Thoracic aorta (tissue), 2 donors: ENCODE results near the gene PSMD10. TPM values are rescaled to one million over a fixed set of nuclear protein-coding genes. Genes with fewer than 3 reads are reported as not detected.

Experiments used
- ATAC-seq: fragments of 150-250 bp; one replicate; pipeline ENCODE4 v1.8.0; 2017; ENCODE audit warnings: low read depth; ENCODE audit not compliant: insufficient number of reproducible peaks, low FRiP score
- DNase-seq: peaks from one replicate; pipeline ENCODE4 v3.0.0-alpha.2; 2020; ENCODE audit warnings: low spot score
- H3K27ac ChIP-seq, 2 donors: fragments of 200-600 bp; sonication (generic); 1 replicate in 1 of 2; 2 replicates in 1 of 2; pipeline ENCODE4 v1.5.1; 2016; ENCODE audit warnings: mild to moderate bottlenecking in 2 of 2, moderate library complexity in 2 of 2
- H3K27me3 ChIP-seq: fragments of 200-600 bp; sonication (generic); replicated peaks from 2 replicates; pipeline ENCODE4 v1.6.0; 2016; ENCODE audit warnings: mild to moderate bottlenecking; ENCODE audit not compliant: insufficient read depth
- H3K36me3 ChIP-seq: fragments of 200-600 bp; sonication (generic); one replicate; pipeline ENCODE4 v1.5.1; 2016
- H3K4me1 ChIP-seq, 2 donors: fragments of 200-600 bp; sonication (generic); 1 replicate in 1 of 2; 2 replicates in 1 of 2; pipeline versions ENCODE4 v1.5.1 to v1.6.0; 2016; ENCODE audit warnings: low read depth in 2 of 2, mild to moderate bottlenecking in 1 of 2; ENCODE audit not compliant: control insufficient read depth in 1 of 2
- H3K4me3 ChIP-seq: fragments of 200-600 bp; sonication (generic); 2 replicates; pipeline ENCODE4 v1.5.1; 2016; ENCODE audit warnings: mild to moderate bottlenecking
- H3K9me3 ChIP-seq: fragments of 200-600 bp; sonication (generic); 2 replicates; pipeline ENCODE4 v1.5.1; 2016
- total RNA-seq, 2 donors: library from RNA; depleted of rRNA; stranded (reverse); fragments of >200 nt; gene quantifications; one replicate each; pipeline versions ENCODE4 v1.1.0 to v1.2.3, GENCODE V29; 2016
- TF ChIP-seq, protein P1 (sequence below): fragments of 200-600 bp; sonication (generic); IDR thresholded peaks from one replicate; pipeline ENCODE4 v1.5.1; 2019; ENCODE audit warnings: antibody characterized with exemption

The PSMD10 gene
- total RNA-seq, 2 donors from 2014 or later = 22.5 to 23.1 TPM

GRCh38 chrX:108064613-108065012 is 26.7 kb downstream of the PSMD10 start:
- Histone ChIP-seq H3K9me3 (no peaks in the 10 kb centered on the region), H3K4me3 (no peak overlapping the region), H3K27ac (no peak overlapping the region), H3K36me3 (no peaks in the 10 kb centered on the region), H3K4me1 (no peaks in the 10 kb centered on the region), H3K27me3 (no peaks in the 10 kb centered on the region)
- DNase-seq (no peak), ATAC-seq (no peak)
- TF ChIP-seq, protein P1, sequence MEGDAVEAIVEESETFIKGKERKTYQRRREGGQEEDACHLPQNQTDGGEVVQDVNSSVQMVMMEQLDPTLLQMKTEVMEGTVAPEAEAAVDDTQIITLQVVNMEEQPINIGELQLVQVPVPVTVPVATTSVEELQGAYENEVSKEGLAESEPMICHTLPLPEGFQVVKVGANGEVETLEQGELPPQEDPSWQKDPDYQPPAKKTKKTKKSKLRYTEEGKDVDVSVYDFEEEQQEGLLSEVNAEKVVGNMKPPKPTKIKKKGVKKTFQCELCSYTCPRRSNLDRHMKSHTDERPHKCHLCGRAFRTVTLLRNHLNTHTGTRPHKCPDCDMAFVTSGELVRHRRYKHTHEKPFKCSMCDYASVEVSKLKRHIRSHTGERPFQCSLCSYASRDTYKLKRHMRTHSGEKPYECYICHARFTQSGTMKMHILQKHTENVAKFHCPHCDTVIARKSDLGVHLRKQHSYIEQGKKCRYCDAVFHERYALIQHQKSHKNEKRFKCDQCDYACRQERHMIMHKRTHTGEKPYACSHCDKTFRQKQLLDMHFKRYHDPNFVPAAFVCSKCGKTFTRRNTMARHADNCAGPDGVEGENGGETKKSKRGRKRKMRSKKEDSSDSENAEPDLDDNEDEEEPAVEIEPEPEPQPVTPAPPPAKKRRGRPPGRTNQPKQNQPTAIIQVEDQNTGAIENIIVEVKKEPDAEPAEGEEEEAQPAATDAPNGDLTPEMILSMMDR = no peak

DNA sequence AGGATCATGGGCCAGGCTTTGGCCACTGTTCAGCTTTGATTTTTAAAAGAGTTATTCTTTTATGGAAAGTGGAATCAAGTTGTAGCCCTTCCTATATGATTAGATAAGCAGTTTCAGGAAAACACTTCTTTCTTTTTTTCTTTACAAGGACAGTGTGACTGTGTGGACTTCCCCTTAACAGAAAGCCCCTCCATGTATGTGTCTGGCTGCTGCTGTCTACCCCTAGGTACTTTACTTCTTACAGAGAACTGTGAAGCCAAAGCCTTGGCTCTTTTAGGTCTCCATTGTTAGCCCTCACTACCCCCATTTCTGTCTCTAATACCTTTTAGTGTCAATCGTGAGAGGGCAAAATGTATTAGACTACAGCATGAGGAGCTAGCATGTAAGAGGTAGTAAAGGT is 27.3 kb downstream of the PSMD10 start:
- Histone ChIP-seq H3K27ac (no peak overlapping the region), H3K36me3 (no peaks in the 10 kb centered on the region), H3K4me1 (no peaks in the 10 kb centered on the region), H3K4me3 (no peak overlapping the region), H3K9me3 (no peaks in the 10 kb centered on the region), H3K27me3 (no peaks in the 10 kb centered on the region)
- TF ChIP-seq, protein P1 = no peak
- no peak for ATAC-seq
- no peak for DNase-seq

GRCh38 chrX:108059801-108060200 is 31.5 kb downstream of the PSMD10 start:
- DNase-seq (no peak), ATAC-seq (no peak)
- TF ChIP-seq, protein P1 = no peak
- H3K9me3 ChIP-seq = no peaks in the 10 kb centered on the region
- H3K4me3 ChIP-seq = no peak overlapping the region
- no peaks in the 10 kb centered on the region for H3K4me1 ChIP-seq
- no peaks in the 10 kb centered on the region for H3K36me3 ChIP-seq
- no peak overlapping the region for H3K27ac ChIP-seq
- no peaks in the 10 kb centered on the region for H3K27me3 ChIP-seq

DNA sequence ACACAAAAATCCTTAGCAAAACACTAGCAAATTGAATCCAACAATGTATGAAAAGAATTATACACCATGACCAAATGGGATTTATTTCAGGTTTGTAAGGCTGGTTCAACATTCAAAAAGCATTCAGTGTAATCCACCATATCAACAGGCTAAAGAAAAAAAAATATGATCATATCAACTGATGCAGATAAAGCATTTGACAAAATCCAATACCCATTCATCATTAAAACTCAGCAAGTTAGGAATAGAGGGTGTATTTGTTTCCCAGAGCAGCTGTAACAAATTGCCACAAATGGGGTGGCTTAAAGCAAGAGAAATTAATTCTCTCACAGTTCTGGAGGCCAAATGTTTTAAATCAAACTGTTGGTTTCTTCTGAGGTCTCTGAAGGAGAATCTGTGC is 35.8 kb downstream of the PSMD10 start:
- TF ChIP-seq, protein P1 = no peak
- Histone ChIP-seq H3K4me3 (no peak overlapping the region), H3K9me3 (no peaks in the 10 kb centered on the region), H3K36me3 (no peaks in the 10 kb centered on the region), H3K27ac (no peak overlapping the region), H3K4me1 (no peaks in the 10 kb centered on the region), H3K27me3 (no peaks in the 10 kb centered on the region)
- DNase-seq (no peak), ATAC-seq (no peak)

GRCh38 chrX:108053218-108053617 is 38.1 kb downstream of the PSMD10 start:
- ATAC-seq (no peak), DNase-seq (no peak)
- TF ChIP-seq, protein P1 = no peak
- Histone ChIP-seq H3K9me3 (no peaks in the 10 kb centered on the region), H3K27ac (no peak overlapping the region), H3K36me3 (no peaks in the 10 kb centered on the region), H3K27me3 (no peaks in the 10 kb centered on the region), H3K4me1 (no peaks in the 10 kb centered on the region), H3K4me3 (no peak overlapping the region)
